AG04449 (cell line): ENCODE measurements around the gene PGF.

Experiments
- CTCF ChIA-PET: fragments of 350-600 bp; formaldehyde crosslinking; extraction: SDS; loops from one replicate; lab custom pipeline; 2021; ENCODE audit warnings: antibody characterized with exemption; lab: Yijun Ruan, JAX
- POLR2A ChIA-PET: fragments of 400-600, 350-600 bp; formaldehyde crosslinking; extraction: SDS; loops from one replicate; lab custom pipeline; 2020; ENCODE audit warnings: antibody characterized with exemption, inconsistent platforms; lab: Yijun Ruan, JAX
- DNase-seq: peaks from one replicate; pipeline ENCODE4 v3.0.0-alpha.2; 2010; ENCODE audit warnings: low read depth, low spot score
- H3K4me3 ChIP-seq: 2 replicates; pipeline ENCODE4 v1.5.1; 2011; ENCODE audit warnings: low read depth, mild to moderate bottlenecking, control low read depth, low read length
- TF ChIP-seq, protein P1 (sequence below): IDR thresholded peaks from one replicate; pipeline ENCODE4 v1.5.1; 2011; ENCODE audit warnings: mild to moderate bottlenecking, moderate library complexity, low read length, control low read depth, inconsistent platforms; ENCODE audit not compliant: insufficient read depth; ENCODE audit errors: missing control alignments

Gene PGF

DNA sequence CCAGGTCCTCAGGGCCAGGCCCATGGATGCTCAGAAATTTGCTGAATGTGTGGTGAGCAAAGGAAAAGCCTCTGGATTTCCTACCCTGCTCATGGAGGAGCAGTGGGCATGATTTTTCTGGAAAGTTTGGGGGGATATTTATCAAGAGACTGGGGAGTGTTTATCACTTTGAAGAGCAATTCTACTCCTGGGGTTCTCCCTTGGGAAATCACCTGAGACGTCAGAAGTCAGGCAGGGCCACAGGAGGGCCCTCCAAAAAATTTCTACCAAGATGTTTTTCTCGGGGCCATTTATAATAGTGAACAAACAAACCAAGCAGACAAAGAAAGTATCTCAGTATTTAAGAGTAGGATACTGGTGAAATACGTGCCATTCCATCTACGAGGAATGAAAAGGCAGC, 27.3 kb upstream of the PGF start:
- no peak for DNase-seq
- TF ChIP-seq, protein P1, sequence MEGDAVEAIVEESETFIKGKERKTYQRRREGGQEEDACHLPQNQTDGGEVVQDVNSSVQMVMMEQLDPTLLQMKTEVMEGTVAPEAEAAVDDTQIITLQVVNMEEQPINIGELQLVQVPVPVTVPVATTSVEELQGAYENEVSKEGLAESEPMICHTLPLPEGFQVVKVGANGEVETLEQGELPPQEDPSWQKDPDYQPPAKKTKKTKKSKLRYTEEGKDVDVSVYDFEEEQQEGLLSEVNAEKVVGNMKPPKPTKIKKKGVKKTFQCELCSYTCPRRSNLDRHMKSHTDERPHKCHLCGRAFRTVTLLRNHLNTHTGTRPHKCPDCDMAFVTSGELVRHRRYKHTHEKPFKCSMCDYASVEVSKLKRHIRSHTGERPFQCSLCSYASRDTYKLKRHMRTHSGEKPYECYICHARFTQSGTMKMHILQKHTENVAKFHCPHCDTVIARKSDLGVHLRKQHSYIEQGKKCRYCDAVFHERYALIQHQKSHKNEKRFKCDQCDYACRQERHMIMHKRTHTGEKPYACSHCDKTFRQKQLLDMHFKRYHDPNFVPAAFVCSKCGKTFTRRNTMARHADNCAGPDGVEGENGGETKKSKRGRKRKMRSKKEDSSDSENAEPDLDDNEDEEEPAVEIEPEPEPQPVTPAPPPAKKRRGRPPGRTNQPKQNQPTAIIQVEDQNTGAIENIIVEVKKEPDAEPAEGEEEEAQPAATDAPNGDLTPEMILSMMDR: no peak
- POLR2A ChIA-PET: no interaction called here
- no peak overlapping the region for H3K4me3 ChIP-seq
- CTCF ChIA-PET: interaction anchor here (0.9 to 1.4 kb wide), 3 partner anchors 9 to 36 kb away, joined by 3 to 4 read pairs (median 3); no protein-coding TSS in a partner anchor

DNA sequence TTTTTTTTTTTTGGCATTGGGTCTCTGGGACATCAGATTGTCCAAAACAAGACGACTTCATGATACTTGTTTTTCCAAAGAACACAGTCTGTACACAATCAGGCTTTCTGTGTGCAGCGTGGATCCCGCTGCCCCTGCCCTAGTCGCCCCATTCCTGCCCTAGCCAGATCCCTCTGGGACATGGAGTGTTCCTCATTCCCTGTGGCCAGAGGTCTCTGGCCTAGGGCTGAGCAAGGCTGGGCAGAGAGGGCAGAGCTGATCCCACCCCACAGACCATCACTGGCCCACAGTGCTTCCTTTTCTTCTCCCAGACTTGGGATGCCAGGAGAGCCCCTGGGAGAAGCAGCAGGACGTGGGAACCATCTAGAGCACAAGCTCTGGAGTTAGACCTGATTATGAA, 26.4 kb upstream of the PGF start:
- TF ChIP-seq, protein P1: no peak
- ChIA-PET CTCF (interaction anchor here (0.8 to 1.2 kb wide), 3 partner anchors 20 to 106 kb away, joined by 3 to 4 read pairs (median 3); no protein-coding TSS in a partner anchor), POLR2A (no interaction called here)

DNA sequence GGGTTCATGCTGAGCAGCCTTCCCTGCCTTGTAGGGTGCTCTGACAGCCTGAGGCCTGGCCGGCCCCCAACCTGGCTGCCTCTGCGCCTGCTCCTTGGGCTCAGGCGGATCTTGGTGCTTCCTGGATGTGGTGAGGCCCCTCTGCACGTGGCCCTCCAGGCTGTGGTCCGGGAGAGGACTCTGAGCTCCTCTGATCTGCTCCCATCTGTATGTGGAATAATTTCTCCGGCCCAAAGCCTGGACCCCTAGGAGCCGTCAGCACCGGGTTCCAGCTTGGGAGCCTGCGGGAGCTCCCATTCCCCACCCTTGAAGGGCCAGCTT, 26.0 kb upstream of the PGF start:
- ChIA-PET CTCF (interaction anchor here (0.8 to 1.2 kb wide), 4 partner anchors 16 to 107 kb away, joined by 3 to 4 read pairs (median 4); no protein-coding TSS in a partner anchor), POLR2A (no interaction called here)
- no peak for DNase-seq
- no peak overlapping the region for H3K4me3 ChIP-seq
- TF ChIP-seq, protein P1: no peak

More for the DNA sequence above, 26.4 kb upstream of the PGF start:
- no peak for DNase-seq
- no peak overlapping the region for H3K4me3 ChIP-seq

DNA sequence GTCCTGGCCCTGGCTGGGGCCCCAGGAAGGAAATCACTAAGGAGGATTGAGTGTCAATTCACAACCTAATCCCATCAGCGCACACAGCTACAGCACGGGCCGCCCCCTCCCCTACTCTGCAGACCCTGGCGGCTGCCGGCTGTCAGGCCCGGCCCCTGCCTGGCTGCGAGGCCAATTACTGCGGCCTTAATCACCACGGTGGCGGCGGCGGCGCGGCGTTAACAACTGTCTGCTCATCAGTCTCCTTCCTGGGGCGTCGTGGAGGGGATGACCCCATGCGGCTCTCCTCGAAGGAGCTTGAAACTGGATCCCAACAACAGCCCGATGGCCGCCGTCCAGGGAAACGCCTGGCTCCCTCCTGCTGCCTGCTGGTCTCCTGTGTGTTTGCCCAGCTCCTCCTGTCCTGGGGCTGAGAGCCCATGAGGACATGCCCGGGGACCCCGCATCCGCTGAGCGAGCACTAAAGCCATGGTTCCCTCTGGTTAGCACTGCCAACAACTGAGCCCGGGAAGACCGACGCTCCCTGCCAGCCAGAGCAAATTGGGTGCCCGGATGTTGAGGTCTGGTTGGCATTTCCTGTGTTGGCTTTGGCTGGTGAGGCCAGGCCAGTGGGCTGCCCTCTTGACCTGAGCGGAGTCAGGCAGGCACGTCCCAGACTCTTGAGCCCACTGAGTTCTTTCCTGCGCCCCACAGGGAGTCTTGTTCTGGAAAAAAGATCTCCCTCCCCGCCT, 25.5 kb upstream of the PGF start:
- DNase-seq: no peak
- POLR2A ChIA-PET: interaction anchor here (0.6 kb wide), 1 partner anchor 460 kb away, joined by 3 read pairs; no protein-coding TSS in a partner anchor

DNA sequence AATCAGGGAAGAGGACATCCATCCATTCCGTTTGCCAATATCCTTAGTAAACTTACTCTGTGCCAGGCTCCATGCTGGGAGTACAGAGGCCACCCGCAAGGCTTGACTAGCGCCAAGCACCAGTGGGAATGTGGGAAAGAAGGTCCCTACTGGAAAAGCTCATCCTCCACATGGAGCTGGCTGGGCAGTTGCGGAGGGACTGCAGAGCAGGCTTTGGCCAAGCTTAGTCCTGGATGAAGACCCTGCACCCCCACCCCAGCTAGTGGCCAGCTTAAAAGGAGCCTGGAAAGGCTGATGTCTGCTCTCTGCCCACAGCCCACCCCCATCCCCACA, 25.0 kb upstream of the PGF start:
- ChIA-PET CTCF (interaction anchor here (0.7 to 1.0 kb wide), 3 partner anchors 15 to 35 kb away, joined by 3 to 4 read pairs (median 3); no protein-coding TSS in a partner anchor), POLR2A (interaction anchor here (0.6 kb wide), 1 partner anchor 460 kb away, joined by 3 read pairs; no protein-coding TSS in a partner anchor)
- no peak overlapping the region for H3K4me3 ChIP-seq
- TF ChIP-seq, protein P1: no peak
- no peak for DNase-seq

More for the DNA sequence above, 25.5 kb upstream of the PGF start:
- H3K4me3 ChIP-seq: no peak overlapping the region
- TF ChIP-seq, protein P1: no peak
- CTCF ChIA-PET: interaction anchor here (0.7 to 1.2 kb wide), 4 partner anchors 16 to 107 kb away, joined by 3 to 4 read pairs (median 3); no protein-coding TSS in a partner anchor
